Prostate gland (tissue), 2 donors: ENCODE results near the gene LONP1. TPM values are rescaled to one million over a fixed set of nuclear protein-coding genes. Genes with fewer than 3 reads are reported as not detected.

Experiments
- DNase-seq: peaks from one replicate; pipeline ENCODE4 v3.0.0-alpha.2; 2019; ENCODE audit warnings: low spot score
- H3K27ac ChIP-seq, 2 donors: fragments of 200-600 bp; sonication (generic); 2 replicates each; pipeline ENCODE4 v1.5.1; 2017 to 2019
- H3K27me3 ChIP-seq: fragments of 200-600 bp; sonication (generic); replicated peaks from 2 replicates; pipeline ENCODE4 v1.5.1; 2019; ENCODE audit not compliant: insufficient read depth
- H3K36me3 ChIP-seq, 2 donors: fragments of 200-600 bp; sonication (generic); 1 replicate in 1 of 2; 2 replicates in 1 of 2; pipeline versions ENCODE4 v1.5.1 to v1.8.1; 2017 to 2019
- H3K4me1 ChIP-seq: fragments of 200-600 bp; sonication (generic); replicated peaks from 2 replicates; pipeline ENCODE4 v1.5.1; 2019
- H3K4me3 ChIP-seq, 2 donors: fragments of 200-600 bp; sonication (generic); 2 replicates each; pipeline ENCODE4 v1.5.1; 2017 to 2019
- H3K9me3 ChIP-seq: fragments of 200-600 bp; sonication (generic); 2 replicates; pipeline ENCODE4 v1.5.1; 2017
- POLR2A ChIP-seq: fragments of 450-650 bp; IDR thresholded peaks from one replicate; pipeline ENCODE4 v1.6.1; 2016; ENCODE audit warnings: antibody characterized with exemption, mild to moderate bottlenecking
- POLR2AphosphoS5 ChIP-seq: sonication (generic); formaldehyde crosslinking; IDR thresholded peaks from one replicate; pipeline ENCODE4 v1.6.1; 2017; ENCODE audit warnings: antibody characterized with exemption
- WGBS: methylation state at CpG from one replicate; pipeline ENCODE4 v1.1.5; 2018; 5-methylcytosine and 5-hydroxymethylcytosine counted together
- intact Hi-C: fragments of 100-400 bp; cut with DNase I; formaldehyde crosslinking; loops from one replicate; pipeline ENCODE4 v1.14.2; 2022
- total RNA-seq, 2 donors: library from RNA; depleted of rRNA; stranded (reverse); fragments of >200 nt; gene quantifications; one replicate each; pipeline ENCODE4 v1.1.0, GENCODE V29; 2016
- TF ChIP-seq, protein P1 (sequence below), 4 experiments: fragments of 200-600 bp in 2 of 4; fragments of 450-650 bp in 2 of 4; sonication (generic) in 2 of 4; IDR thresholded peaks; 1 replicate in 3 of 4; 2 replicates in 1 of 4; pipeline ENCODE4 v1.5.1; 2016 to 2019; ENCODE audit warnings: antibody characterized with exemption in 4 of 4, mild to moderate bottlenecking in 2 of 4, moderate library complexity in 2 of 4

LONP1 gene
- total RNA-seq, 2 donors from 2014 or later, result 62.7 to 120 TPM

- Histone ChIP-seq H3K9me3 (no peaks in the 10 kb centered on the region), H3K27me3 (no peaks in the 10 kb centered on the region), H3K4me1 (no peaks in the 10 kb centered on the region), H3K36me3 (peaks cover 38 to 46% of the 10 kb centered on the region in 2 donors), H3K4me3 (no peak overlapping the region), H3K27ac (no peak overlapping the region)
- DNase-seq, result no peak
- WGBS, result 80% methylated on average over 5 of the region's 5 CpGs
- intact Hi-C loops, result no loop called here
- TF ChIP-seq POLR2A (no peak), POLR2AphosphoS5 (no peak)
- TF ChIP-seq, protein P1, sequence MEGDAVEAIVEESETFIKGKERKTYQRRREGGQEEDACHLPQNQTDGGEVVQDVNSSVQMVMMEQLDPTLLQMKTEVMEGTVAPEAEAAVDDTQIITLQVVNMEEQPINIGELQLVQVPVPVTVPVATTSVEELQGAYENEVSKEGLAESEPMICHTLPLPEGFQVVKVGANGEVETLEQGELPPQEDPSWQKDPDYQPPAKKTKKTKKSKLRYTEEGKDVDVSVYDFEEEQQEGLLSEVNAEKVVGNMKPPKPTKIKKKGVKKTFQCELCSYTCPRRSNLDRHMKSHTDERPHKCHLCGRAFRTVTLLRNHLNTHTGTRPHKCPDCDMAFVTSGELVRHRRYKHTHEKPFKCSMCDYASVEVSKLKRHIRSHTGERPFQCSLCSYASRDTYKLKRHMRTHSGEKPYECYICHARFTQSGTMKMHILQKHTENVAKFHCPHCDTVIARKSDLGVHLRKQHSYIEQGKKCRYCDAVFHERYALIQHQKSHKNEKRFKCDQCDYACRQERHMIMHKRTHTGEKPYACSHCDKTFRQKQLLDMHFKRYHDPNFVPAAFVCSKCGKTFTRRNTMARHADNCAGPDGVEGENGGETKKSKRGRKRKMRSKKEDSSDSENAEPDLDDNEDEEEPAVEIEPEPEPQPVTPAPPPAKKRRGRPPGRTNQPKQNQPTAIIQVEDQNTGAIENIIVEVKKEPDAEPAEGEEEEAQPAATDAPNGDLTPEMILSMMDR (IDR thresholded peaks at IDR 0.05), result no peak
Observed at GRCh38 chr19:5655412-5655811, 64.5 kb downstream of the LONP1 start.

- DNase-seq, result no peak
- Histone ChIP-seq H3K4me3 (no peak overlapping the region), H3K9me3 (no peaks in the 10 kb centered on the region), H3K36me3 (peaks cover 42 to 46% of the 10 kb centered on the region in 2 donors), H3K27ac (no peak overlapping the region), H3K4me1 (no peaks in the 10 kb centered on the region), H3K27me3 (no peaks in the 10 kb centered on the region)
- 92% methylated on average over 5 of the region's 5 CpGs for WGBS
- TF ChIP-seq POLR2AphosphoS5 (no peak), POLR2A (no peak)
- TF ChIP-seq, protein P1 (IDR thresholded peaks at IDR 0.05), result no peak
- intact Hi-C loops, result no loop called here
Observed at GRCh38 chr19:5654931-5655330, 65.0 kb downstream of the LONP1 start.

DNA sequence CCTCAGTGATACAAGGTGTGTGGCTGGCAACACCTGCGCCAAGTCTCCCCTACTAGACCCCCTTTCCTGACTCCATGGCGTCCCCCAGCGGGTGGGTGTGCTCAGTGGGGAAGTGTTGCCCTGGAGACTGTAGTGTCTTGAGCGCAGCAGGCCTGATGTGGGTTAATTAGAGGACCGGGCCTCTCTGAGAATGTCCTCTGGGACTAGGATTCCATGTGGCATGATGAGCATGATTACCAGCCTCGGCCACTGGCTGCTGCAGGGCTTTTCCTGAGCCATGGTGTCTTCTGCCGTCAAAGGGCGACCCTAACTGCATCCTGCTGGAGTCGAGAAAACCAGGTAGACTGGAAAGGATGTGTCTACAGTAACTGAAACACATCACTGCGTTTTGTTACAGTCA, 67.7 kb downstream of the LONP1 start:
- H3K4me1 ChIP-seq, result no peaks in the 10 kb centered on the region
- peaks cover 33 to 37% of the 10 kb centered on the region in 2 donors for H3K36me3 ChIP-seq
- 85% methylated on average over 10 of the region's 10 CpGs for WGBS
- H3K9me3 ChIP-seq, result no peaks in the 10 kb centered on the region
- DNase-seq, result no peak
- no peak overlapping the region for H3K27ac ChIP-seq
- no peaks in the 10 kb centered on the region for H3K27me3 ChIP-seq
- intact Hi-C loops, result no loop called here
- no peak for TF ChIP-seq POLR2AphosphoS5
- TF ChIP-seq, protein P1 (IDR thresholded peaks at IDR 0.05), result no peak
- no peak overlapping the region for H3K4me3 ChIP-seq

- DNase-seq, result no peak
- Histone ChIP-seq H3K27me3 (no peaks in the 10 kb centered on the region), H3K4me1 (no peaks in the 10 kb centered on the region), H3K9me3 (no peaks in the 10 kb centered on the region), H3K4me3 (no peak overlapping the region), H3K27ac (no peak overlapping the region), H3K36me3 (peaks cover 39 to 41% of the 10 kb centered on the region in 2 donors)
- 90% methylated on average over 5 of the region's 5 CpGs for WGBS
- TF ChIP-seq, protein P1 (IDR thresholded peaks at IDR 0.05), result no peak
- TF ChIP-seq POLR2A, result no peak
- no peak for TF ChIP-seq POLR2AphosphoS5
- intact Hi-C loops, result no loop called here
Observed at GRCh38 chr19:5651361-5651760, 68.6 kb downstream of the LONP1 start.

- peaks cover 29 to 32% of the 10 kb centered on the region in 2 donors for H3K36me3 ChIP-seq
- intact Hi-C loops, result no loop called here
- no peaks in the 10 kb centered on the region for H3K27me3 ChIP-seq
- no peak for TF ChIP-seq POLR2A
- TF ChIP-seq, protein P1 (IDR thresholded peaks at IDR 0.05), result no peak
- TF ChIP-seq POLR2AphosphoS5, result no peak
- H3K27ac ChIP-seq, result no peak overlapping the region
- H3K9me3 ChIP-seq, result no peaks in the 10 kb centered on the region
- no peak for DNase-seq
- no peak overlapping the region for H3K4me3 ChIP-seq
- 92% methylated on average over 11 of the region's 11 CpGs for WGBS
- H3K4me1 ChIP-seq, result peaks cover 4% of the 10 kb centered on the region
Observed at GRCh38 chr19:5648464-5648863, 71.5 kb downstream of the LONP1 start.
